NOMO-1 treated with DMSO at 0.1 percent for 48 hours (cell line): ENCODE measurements around the gene FSIP1.

Experiments
- DNase-seq: peaks from one replicate; lab custom pipeline; 2025; ENCODE audit not compliant: unreplicated experiment; lab: John Stamatoyannopoulos, UW

The FSIP1 gene

GRCh38 chr15:39721893-39722292 is 60.7 kb downstream of the FSIP1 start:
- no peak for DNase-seq

DNA sequence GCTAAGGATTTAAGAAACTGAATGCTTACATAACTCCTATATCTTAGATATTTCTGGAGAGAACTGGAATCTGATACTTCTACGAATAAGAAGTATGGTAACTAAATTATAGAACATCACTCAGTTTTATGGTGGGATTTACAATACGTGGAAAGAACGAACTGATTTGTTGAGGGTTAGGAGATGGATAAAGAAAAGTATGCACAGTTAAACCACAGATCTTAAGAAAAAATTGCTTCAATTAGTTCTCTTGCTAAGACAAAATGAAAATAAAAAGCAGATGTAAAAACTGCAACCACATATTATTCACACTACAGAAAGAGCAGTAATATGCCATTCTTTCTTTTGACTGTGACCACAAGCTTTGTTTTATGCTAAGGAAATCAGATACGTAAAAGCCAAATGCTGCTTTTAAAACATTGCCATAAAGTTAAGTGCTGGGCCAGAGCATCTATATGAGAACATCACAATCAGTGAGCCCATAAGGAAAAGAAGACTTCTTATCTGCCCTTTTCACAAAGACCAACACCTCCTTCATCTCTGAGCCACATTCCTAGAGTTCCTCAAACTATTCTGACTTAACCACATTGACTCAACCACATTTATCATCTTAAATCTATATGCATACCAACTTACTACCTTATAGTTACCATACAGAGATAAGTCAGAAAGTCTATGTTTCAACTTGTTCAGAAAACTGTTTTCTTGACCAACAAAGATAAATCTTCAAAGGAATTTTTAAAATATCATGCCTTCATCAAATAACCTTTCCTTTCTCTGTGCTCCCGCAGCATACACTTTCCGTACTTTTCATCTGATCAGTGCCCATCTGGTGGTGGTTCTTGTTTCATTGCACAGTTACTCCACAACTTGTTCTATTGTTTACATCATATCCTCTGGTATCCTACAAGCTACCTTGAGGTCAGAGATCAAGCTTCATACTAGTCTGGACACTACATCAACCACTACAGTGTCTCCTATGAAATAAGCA is 61.7 kb downstream of the FSIP1 start:
- DNase-seq = no peak

- no peak for DNase-seq
Observed at GRCh38 chr15:39720081-39720480, 62.6 kb downstream of the FSIP1 start.

- no peak for DNase-seq
Observed at GRCh38 chr15:39719109-39719508, 63.5 kb downstream of the FSIP1 start.

DNA sequence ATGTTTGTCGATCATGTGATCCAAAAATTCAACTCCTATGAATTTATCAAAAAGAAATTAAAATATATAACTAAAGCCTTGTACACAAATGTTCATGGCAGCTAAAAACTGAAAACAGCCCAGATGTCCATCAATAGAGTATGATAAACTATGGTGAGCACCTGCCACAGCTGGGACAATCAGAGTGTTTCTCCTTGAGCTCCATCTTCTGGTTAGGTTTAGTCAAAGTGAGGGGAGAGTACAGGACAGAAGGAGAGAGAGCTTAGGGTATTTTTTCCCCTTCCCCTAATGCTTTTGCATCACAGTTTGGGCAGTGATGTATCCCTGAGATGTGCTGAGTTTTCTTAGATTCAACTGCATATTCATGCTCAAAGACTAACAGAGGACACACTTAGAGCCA is 65.5 kb downstream of the FSIP1 start:
- no peak for DNase-seq

DNA sequence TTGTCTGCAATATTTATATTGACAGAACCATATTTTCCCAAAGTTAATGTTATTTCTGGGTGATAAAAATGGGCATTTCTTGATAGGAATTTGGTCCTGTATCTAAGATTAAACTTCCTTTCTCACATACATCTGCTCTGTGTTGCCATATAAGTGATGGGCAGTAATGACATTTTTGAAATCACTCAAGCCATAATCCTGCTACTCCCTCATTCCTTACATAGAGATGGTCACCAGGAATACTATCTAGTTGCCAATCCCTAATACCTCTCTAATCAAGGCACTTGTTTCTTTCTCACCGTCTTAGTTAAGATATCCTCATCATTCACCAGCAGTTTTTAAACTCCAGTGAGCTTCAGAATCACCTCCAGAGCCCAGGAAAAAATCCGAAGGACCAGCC is 68.4 kb downstream of the FSIP1 start:
- DNase-seq = no peak

GRCh38 chr15:39713846-39714245 is 68.8 kb downstream of the FSIP1 start:
- DNase-seq = no peak

- DNase-seq = no peak
Observed at GRCh38 chr15:39710681-39711080, 72.0 kb downstream of the FSIP1 start.

GRCh38 chr15:39709941-39710340 is 72.7 kb downstream of the FSIP1 start:
- no peak for DNase-seq

DNA sequence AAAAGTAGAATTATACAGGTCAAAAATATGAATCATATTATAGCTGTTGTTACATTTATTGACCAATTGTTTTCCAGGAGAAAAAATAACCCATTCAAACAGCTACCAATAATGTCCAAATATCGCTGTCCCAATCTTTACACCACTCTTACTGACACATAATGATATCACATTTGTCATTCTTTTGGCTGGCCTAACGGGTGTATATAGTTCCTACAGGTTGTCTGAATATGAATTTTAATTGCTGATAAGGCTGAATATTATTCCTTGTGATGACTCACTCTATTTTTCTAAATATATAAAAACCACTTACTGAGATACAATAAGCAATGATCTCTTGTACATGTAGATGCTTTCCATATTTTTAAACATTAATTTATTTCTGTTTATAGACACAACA is 76.4 kb downstream of the FSIP1 start:
- no peak for DNase-seq

- no peak for DNase-seq
Observed at GRCh38 chr15:39704689-39705088, 78.0 kb downstream of the FSIP1 start.

DNA sequence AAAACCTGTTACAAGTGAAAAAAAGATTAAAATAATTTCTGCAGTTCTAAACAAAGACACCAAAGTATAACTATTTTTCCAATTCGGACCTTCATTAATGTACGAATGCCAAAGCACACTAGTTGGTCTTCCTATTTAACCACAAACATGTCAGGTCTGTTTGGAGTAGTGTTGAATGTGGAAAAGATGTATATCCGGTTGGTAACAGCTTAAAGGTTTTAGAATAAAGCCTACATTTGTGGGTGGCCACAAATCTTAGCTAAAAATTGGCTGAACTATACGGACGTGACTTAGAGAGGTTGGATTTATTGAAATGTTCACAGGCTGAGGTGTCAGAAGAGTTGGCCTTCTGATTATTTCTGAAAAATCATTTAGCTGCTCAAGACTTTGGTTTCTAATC is 78.4 kb downstream of the FSIP1 start:
- no peak for DNase-seq

GRCh38 chr15:39701988-39702387 is 80.7 kb downstream of the FSIP1 start:
- no peak for DNase-seq

DNA sequence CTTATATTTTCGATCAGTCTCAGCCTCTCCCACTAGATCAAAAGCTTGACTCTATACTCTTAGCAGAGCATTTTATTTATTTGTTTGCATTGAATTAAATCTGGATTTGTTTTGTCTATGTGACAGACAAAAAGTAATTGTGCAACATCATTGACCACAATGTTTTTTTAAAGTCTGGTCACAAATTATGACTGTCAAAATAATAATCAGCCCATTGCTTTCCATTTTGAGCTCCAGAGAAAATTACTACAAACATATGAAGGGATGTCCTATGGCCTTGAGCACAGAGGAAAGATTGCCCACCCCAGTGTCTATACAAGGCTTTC is 82.3 kb downstream of the FSIP1 start:
- DNase-seq = no peak

DNA sequence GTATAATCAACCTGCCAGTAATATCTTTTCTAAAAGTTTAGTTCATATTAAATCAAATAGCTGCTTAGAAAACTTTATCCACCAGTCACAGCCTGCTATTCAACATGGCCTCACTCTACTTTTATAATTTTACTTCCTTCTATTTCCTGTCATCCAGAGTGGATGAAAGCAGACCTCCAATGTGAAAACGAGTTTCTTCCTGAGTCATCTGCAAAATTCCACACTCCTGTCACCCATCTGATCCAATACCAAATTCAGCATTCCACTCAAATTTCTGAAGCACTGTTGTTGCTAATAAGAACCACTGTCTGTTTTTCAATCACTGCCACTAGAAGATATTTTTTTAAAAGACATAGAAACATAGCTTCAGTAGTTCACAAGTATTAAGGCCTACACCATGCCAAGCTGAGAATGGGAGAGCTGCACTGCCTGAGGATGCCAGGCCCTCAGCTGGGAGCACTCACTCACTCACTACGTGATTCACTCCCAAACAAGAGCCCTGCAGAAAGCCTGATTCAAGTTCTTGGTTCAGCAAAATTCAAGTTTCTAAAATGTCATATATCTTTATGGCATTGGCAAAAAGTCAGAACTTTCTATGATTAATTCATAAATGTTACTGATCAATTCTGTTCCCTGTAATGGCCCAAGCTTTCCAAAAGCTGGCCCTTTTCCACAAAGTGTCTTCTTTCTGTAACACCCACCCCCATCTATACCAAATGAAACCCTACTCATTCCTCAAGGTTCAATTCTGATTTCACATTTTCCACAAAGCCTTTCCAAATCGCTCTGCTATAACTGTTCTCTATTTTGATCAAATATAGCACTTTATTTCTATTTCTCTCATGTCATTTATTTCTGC is 82.9 kb downstream of the FSIP1 start:
- no peak for DNase-seq

DNA sequence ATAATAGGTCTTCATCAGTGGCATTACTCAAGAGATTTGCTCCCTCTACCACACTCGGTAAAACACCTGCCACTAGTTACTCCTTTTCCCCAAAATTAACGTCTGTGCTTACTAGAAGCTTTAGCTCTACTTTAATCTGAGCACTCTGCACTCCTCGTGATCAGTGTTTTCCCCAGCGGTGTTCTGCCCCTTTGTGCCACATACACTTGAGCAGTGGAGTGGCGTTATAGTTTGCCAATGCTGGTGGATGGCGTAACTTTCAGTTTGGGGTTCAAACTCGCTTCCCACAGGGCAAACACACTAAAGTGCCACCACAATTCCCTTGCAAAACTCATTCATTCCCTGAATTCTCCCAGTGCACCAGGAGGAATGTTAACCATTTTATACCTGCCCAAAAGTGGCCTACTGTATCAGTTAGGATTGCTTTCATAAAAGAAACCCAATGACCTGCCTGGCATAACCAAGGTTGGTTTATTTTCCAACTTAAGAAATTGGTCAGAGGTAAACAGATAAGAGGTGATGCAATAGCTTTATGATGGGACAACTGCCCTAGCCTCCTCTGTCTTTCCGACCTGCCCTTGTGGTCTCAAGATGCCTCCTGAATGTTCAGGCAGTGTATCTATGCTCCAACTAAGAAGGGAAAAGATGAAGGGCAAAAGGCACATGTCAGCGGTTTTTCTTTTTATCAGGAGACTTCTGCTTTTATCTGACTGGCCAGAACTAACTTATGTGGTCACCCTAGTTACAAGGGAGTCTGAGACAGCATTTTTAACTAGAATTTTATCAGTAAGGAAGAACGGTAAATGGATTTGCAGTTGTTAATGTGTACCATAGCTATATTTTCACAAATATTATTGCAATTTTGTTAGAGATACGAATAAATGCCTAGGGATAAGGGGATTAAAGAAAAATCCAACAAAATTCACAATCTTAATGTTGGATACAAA is 83.9 kb downstream of the FSIP1 start:
- no peak for DNase-seq

DNA sequence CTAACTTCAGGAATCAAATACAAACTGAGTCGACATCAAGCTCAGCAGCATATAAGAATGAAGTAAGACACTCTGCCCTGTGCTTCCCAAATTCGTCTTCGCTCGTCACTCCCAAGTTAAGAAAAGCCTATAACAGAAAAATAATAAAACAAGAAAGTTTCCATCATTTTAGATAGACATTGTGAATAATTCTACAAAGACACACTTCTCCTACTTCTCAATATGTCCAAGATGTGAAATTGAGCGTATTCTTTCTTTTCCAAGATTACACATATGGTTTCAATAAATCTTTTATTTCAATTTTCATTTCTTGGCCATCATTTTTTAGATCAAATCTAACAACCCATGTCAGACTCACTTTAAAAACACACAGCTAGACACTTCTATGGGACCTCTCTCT is 85.1 kb downstream of the FSIP1 start:
- DNase-seq = no peak

DNA sequence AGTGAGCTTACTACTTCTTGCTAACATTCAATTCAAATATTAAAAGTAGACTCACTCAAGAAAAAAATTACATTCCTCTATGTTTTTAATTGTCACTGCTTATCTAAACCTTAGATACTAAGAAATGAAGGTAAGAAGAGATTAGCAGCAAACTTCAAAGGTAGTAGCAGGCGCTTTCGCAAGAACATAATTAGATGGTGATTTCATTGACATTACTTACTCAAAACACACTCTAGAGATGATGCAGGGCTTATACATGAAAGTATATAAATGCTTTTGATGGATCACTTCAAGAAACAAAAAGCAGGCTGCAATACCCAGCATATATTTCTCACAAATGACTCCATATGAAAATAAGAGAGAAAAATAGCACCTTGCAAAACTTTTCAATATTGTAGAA is 86.8 kb downstream of the FSIP1 start:
- DNase-seq = no peak

- DNase-seq = no peak
Observed at GRCh38 chr15:39692356-39693327, 90.0 kb downstream of the FSIP1 start.
